Cortex of kidney (tissue), 1 donor: ENCODE measurements around the gene TANC1.

Source experiments
- DNase-seq: peaks from one replicate; lab custom pipeline; 2025; lab: John Stamatoyannopoulos, UW

TANC1 gene

DNA sequence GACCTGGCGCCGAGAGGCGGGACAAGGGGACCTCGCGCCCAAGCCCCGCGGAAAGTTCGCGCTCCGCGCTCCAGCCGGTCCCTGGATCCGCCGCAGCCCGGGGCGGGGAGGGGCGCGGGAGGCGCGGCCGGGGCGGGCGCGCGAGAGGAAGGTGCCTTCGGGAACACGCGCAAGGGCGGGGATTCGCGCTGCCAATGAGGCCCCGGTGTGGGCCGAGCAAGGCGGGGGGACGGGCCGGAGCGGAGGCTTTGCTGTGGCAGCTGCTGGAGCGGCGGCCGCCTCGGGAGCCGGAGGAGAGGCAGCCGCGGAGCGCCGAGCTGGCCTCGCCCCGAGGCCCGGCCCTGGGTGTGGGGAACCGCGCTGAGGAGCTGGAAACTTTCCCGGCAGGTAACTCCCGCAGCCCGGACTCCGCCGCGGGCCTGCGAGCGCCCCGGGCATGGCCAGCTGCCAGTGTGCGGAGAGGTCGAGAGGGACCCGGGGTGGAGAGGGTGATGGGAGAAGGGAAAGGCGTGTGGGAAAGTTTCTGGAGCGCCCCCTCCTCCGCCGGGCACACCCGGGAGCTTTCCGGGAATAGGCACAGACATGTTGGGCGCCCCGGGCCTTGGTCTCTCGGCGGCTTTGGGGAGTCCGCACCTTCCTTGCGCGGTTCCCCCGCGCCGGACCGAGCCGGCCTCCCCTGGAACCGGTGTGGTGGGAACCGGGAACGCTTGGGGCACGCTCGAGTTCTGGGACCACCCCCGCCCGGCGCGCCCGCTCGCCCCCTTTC, at the start of gene TANC1:
TANC1 (plus strand) TSS at position 245 of the 766 bp plus-strand sequence. CDS start 97,271 bp downstream, outside the sequence.
- peak; percentile 41 for DNase-seq

- no peak for DNase-seq
Observed at GRCh38 chr2:158921599-158922408, 46.6 kb upstream of the TANC1 start.

DNA sequence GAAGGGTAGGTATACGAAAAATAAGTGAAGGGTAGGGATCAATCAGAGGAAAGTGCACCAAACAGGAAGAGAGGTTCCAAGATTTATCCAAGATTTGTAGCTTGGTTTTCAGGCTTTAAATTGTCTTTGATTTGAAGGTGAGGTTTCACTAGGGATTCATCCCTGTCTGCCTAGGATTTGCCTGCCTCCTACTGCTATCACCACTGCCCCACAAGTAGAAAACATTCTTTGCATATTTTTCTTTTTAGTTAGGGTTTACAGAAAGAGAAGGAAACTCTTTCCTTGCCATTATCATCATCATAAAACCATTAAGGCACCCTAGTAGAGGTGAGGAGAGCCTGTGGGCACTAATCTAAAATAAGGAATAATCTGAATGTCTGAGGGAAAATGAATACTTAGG, 45.8 kb upstream of the TANC1 start:
- DNase-seq, result no peak

- DNase-seq, result no peak
Observed at GRCh38 chr2:158923180-158923594, 45.3 kb upstream of the TANC1 start.

DNA sequence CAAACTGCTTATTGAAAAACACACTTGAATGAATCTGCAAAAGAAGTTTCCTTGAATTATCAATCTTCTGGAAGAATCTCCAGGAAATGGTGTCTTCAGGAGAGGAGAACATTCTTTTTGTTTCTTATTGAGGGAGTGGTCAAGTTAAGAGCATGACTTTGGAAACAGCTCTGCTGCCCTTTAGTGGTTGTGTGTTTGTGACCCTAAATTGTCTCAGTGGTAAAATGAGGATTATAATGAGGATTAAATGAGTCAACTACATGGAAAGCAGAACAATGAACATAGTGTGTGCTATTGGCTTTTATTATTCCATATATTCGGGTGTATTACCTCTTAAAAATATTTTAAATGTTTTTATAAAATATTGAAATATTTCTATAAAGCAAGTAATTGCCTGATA, 44.8 kb upstream of the TANC1 start:
- DNase-seq, result no peak

- no peak for DNase-seq
Observed at GRCh38 chr2:158926478-158926948, 41.9 kb upstream of the TANC1 start.

DNA sequence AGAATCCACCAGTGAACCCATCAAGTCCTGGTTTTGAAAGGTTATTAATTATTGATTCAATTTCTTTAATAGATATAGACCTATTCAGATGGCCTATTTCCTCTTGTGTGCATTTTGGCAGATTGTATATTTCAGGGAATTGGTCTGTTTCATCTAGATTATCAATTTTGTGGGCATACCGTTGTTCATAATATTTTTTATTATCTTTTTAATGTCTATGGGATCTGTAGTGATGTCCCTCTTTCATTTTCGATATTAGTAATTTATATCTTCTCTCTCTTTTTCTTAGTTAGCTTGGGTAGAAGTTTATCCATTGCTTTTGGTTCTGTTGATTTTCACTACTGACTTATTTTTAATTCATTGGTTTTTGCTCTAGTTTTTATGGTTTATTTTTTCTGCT, 39.9 kb upstream of the TANC1 start:
- DNase-seq, result no peak

DNA sequence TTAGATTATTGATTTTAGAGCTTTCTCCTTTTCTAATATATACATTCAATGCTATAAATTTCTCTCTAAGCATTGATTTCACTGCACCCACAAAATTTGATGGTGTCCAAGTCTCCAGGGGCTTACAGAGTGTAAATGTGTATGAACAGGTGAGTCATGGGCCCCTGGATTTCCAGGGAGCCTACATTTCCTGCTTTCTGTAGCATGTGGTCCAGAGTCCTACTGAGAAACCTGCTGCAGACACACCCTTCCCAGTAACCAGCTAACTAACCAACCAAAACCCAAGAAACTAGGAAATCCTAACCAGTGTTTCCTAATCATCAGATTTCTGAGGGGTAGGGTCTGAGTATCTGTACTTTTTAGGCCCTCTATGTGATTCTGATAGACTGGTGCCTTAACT, 39.5 kb upstream of the TANC1 start:
- no peak for DNase-seq

GRCh38 chr2:158931572-158931971, 36.9 kb upstream of the TANC1 start:
- DNase-seq, result no peak

GRCh38 chr2:158932131-158932645, 36.3 kb upstream of the TANC1 start:
- DNase-seq, result no peak

DNA sequence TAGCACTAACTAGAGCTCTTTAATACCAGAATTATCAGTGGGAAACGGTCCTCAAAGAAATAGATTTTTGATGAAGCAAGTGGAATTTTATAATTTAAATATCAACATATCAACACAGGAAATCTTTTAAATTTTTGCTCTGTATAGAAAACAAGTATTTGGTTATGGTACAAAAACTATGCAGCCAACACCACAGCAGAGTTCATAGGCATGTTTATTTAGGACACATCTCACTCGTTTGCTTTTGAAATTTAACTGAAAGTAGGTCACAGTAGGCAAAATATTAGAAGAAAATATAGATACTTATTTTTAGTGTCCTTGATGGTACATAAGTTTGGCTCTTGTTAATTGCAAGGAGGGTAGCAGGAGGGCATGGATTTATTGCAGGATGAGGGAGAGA, 34.3 kb upstream of the TANC1 start:
- no peak for DNase-seq

DNA sequence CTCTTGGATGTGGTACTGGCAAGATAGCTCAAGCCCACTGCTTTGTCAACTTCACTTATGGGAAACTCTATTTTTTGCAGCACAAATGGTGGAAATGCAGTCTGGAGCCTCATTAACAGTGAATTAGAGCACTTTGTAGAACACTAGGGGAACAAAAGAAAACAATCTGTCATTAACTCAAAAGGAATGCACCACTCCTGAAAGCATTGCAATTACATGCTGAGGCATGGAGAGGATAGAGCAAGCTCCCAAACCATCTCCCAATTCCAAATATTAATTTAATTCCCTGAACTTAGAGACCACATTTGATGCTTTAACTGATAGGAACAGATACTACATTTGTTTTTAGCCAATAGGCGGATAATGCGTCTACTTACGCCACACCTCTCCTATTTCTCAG, 32.8 kb upstream of the TANC1 start:
- no peak for DNase-seq

GRCh38 chr2:158936978-158937377, 31.5 kb upstream of the TANC1 start:
- no peak for DNase-seq

DNA sequence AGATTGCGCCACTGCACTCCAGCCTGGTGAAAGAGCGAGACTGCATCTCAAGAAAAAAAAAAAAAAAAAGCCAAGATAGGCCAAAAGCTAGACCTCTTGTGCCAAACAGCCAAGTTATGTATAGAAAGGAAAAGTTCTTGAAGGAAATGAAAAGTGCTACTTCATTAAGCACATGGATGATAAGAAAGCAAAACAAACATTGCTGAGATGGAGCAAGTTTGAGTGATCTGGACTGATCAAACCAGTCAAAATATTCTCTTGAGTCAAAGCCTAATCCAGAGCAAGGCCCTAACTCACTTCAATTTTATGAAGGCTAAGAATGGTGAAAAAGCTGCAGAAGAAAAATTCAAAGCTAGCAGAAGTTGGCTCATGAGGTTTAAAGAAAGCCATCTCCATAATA, 28.1 kb upstream of the TANC1 start:
- no peak for DNase-seq

DNA sequence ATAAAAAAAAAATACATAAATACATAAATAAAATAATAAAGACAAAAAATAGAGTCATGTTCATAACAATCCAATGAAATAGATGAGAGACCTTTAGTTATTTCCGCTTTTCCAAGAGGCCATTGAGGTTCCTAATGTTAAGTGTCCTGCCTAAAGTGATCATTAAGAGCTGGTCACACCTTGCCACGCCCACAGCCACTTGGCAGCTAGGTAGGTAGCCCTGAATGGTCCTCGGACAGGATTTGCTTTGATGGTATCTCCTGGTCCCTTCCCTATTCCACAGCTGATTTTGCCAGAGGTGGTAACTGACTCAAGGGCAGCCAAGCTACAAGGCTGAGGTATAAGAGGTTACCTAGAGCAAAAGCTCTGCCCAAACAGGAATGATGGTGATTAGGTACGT, 24.5 kb upstream of the TANC1 start:
- no peak for DNase-seq

GRCh38 chr2:158948964-158949699, 19.3 kb upstream of the TANC1 start:
- DNase-seq, result no peak

- DNase-seq, result no peak
Observed at GRCh38 chr2:158953454-158953853, 15.0 kb upstream of the TANC1 start.

DNA sequence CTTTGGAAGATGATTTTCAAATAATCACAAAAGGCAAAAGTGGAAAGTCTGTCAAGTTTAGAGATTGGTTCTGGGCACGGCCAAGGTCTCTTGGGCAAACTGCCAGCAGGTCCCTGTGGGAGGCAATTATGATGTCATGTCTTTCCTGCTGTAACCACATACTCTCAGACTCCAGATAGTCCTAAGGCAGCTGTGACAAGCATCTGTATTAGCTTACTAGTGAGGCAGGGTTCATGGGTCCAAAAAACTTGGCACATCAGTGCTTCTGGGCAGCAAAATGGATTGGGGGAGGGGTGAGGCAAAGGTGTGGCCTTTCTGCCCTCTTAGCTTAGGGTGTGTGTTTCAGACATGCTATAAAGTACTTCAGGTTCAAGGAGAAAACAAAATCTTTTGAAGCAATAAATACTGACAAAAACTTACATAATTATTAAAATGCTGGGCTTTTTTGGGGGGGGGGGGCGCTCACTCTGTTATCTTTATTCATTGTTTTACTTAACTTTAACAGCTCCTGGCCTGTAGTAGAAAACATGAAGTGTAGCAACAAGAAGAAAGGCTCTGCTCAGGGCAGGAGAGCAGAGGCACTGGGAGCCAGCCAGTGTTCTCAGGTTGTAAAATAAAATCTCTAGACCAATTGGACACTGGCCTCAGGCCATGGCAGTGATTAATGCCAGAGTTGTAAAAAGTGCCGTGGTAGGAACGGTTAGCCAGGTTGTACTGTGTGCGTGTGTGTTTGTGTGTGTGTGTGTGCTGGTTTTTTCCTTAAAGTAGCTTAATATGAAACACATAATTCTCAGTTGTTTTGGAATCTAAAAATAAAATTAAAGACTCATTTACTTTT, 14.3 kb upstream of the TANC1 start:
- no peak for DNase-seq

DNA sequence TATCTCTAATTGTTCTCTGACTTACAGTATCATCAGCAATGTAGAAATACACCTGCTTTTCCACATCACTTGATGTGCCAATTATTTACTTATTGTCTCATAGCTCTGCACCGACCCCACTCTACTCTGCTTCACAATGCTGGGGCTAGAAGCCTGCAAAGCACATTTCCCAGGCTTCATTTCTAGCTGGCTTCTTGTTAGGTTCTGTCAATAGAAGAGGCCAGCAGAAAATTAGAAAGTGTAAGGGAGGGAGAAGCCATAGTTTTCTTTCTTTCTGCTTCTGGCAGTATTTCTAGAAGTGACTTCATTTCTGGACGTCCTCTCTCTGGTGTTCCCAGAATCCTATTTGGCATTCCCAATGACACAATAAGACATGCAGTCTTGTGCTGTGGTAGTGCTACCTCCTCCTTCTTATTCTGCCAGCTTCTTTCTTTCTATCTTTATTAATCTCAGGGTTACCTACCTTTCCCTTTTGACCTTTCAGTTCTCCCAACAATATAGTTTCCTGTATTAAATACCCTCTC, 12.5 kb upstream of the TANC1 start:
- DNase-seq, result no peak

DNA sequence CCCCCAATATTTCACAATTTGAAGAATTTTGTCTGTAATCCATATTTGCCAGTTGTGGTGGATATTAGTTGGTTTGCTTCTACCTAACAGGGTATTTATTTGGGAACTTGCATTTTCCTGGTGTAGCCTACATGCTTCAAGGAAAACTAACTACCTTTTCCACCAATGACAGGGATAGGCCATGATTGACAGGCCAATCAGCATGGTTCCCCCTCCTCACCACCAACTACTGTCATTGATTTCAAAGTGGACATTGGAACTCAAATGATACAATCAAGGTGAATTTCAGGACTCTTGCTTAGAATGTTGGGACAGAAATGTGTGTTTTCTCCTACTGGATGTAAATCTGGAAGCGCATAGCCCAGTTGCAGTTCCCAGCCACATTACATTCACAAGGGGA, 10.1 kb upstream of the TANC1 start:
- no peak for DNase-seq

- no peak for DNase-seq
Observed at GRCh38 chr2:158960193-158960592, 8.2 kb upstream of the TANC1 start.
